GM19351 (cell line): ENCODE measurements around the gene PLEKHA6.

Experiments
- ATAC-seq: cut with Tn5 transposase; IDR thresholded peaks from one replicate; pipeline ENCODE4 v1.9.1; 2021; ENCODE audit warnings: mild to moderate bottlenecking, moderate library complexity; ENCODE audit not compliant: unreplicated experiment

PLEKHA6 gene

GRCh38 chr1:204286831-204287421 lies 72.8 kb downstream of the PLEKHA6 start:
- ATAC-seq = no peak

GRCh38 chr1:204286315-204286714 lies 73.4 kb downstream of the PLEKHA6 start:
- ATAC-seq = no peak

- ATAC-seq = no peak
Observed at GRCh38 chr1:204285436-204286305, 74.1 kb downstream of the PLEKHA6 start.

GRCh38 chr1:204284929-204285328 lies 74.8 kb downstream of the PLEKHA6 start:
- ATAC-seq = no peak

- ATAC-seq = no peak
Observed at GRCh38 chr1:204283711-204284651, 75.7 kb downstream of the PLEKHA6 start.

- ATAC-seq = no peak
Observed at GRCh38 chr1:204282761-204283221, 76.9 kb downstream of the PLEKHA6 start.

GRCh38 chr1:204280099-204280961 lies 79.4 kb downstream of the PLEKHA6 start:
- no peak for ATAC-seq

- no peak for ATAC-seq
Observed at GRCh38 chr1:204278958-204279357, 80.8 kb downstream of the PLEKHA6 start.

- no peak for ATAC-seq
Observed at GRCh38 chr1:204278251-204278650, 81.5 kb downstream of the PLEKHA6 start.

- ATAC-seq = no peak
Observed at GRCh38 chr1:204277563-204278219, 82.0 kb downstream of the PLEKHA6 start.

- no peak for ATAC-seq
Observed at GRCh38 chr1:204275695-204276370, 83.9 kb downstream of the PLEKHA6 start.

GRCh38 chr1:204274446-204274845 lies 85.3 kb downstream of the PLEKHA6 start:
- no peak for ATAC-seq

- no peak for ATAC-seq
Observed at GRCh38 chr1:204272505-204272904, 87.2 kb downstream of the PLEKHA6 start.

GRCh38 chr1:204271970-204272369 lies 87.8 kb downstream of the PLEKHA6 start:
- no peak for ATAC-seq

- no peak for ATAC-seq
Observed at GRCh38 chr1:204268101-204268500, 91.6 kb downstream of the PLEKHA6 start.

- no peak for ATAC-seq
Observed at GRCh38 chr1:204267191-204267601, 92.5 kb downstream of the PLEKHA6 start.

- ATAC-seq = no peak
Observed at GRCh38 chr1:204266504-204267034, 93.2 kb downstream of the PLEKHA6 start.

GRCh38 chr1:204265665-204266064 lies 94.1 kb downstream of the PLEKHA6 start:
- ATAC-seq = no peak

- ATAC-seq = no peak
Observed at GRCh38 chr1:204264805-204265204, 94.9 kb downstream of the PLEKHA6 start.
